Esophagus squamous epithelium (tissue), 5 donors: ENCODE measurements around the gene THOC1. TPM values are rescaled to one million over a fixed set of nuclear protein-coding genes. Genes with fewer than 3 reads are reported as not detected.

Experiments
- DNase-seq: peaks from one replicate; lab custom pipeline; 2025; lab: John Stamatoyannopoulos, UW
- H3K27ac ChIP-seq, 4 donors: fragments of 200-600 bp; sonication (generic); one replicate each; pipeline ENCODE4 v1.5.1; 2016 to 2019; ENCODE audit warnings: mild to moderate bottlenecking in 1 of 4
- H3K27me3 ChIP-seq, 4 donors: fragments of 200-600 bp; sonication (generic); 1 replicate in 3 of 4; 2 replicates in 1 of 4; pipeline versions ENCODE4 v1.5.1 to v1.6.0; 2017 to 2021; ENCODE audit warnings: antibody characterized with exemption in 1 of 4
- H3K36me3 ChIP-seq, 3 donors: fragments of 200-600 bp; sonication (generic); one replicate each; pipeline ENCODE4 v1.5.1; 2016 to 2019
- H3K4me1 ChIP-seq, 3 donors: fragments of 200-600 bp; sonication (generic); one replicate each; pipeline ENCODE4 v1.5.1; 2017 to 2019
- H3K4me3 ChIP-seq, 4 donors: fragments of 200-600 bp; sonication (generic); 1 replicate in 3 of 4; 2 replicates in 1 of 4; pipeline ENCODE4 v1.5.1; 2016 to 2019; ENCODE audit warnings: mild to moderate bottlenecking in 2 of 4, moderate library complexity in 1 of 4
- H3K9me3 ChIP-seq, 3 donors: fragments of 200-600 bp; sonication (generic); one replicate each; pipeline ENCODE4 v1.5.1; 2016 to 2019
- CTCF ChIP-seq, 6 experiments: fragments of 450-650 bp in 4 of 6; fragments of 200-600 bp in 2 of 6; sonication (generic) in 2 of 6; IDR thresholded peaks; one replicate each; pipeline ENCODE4 v1.5.1; 2016 to 2019; ENCODE audit warnings: antibody characterized with exemption in 6 of 6, mild to moderate bottlenecking in 4 of 6, moderate library complexity in 4 of 6
- POLR2A ChIP-seq, 4 donors: fragments of 450-650 bp; IDR thresholded peaks; one replicate each; pipeline ENCODE4 v1.6.1; 2017; ENCODE audit warnings: antibody characterized with exemption in 4 of 4, mild to moderate bottlenecking in 4 of 4, moderate library complexity in 3 of 4
- WGBS, 2 donors: methylation state at CpG; one replicate each; pipeline ENCODE4 v1.1.5; 2018; 5-methylcytosine and 5-hydroxymethylcytosine counted together
- intact Hi-C: fragments of 100-400 bp; cut with DNase I; formaldehyde crosslinking; loops from one replicate; pipeline ENCODE4 v1.15.0; 2022
- total RNA-seq, 4 donors: library from RNA; depleted of rRNA; stranded (reverse); fragments of >200 nt; gene quantifications; one replicate each; pipeline ENCODE4 v1.1.0, GENCODE V29; 2016
- donor health status: DM: yes; HTN: yes; CAD: no.

Gene THOC1
- total RNA-seq, 4 donors from 2014 or later = 17.6 to 59.7 (median 30.1) TPM

- no peak for TF ChIP-seq CTCF (IDR thresholded peaks at IDR 0.05)
- TF ChIP-seq POLR2A (IDR thresholded peaks at IDR 0.05) = no peak
- H3K36me3 ChIP-seq = peaks cover 0 to 29% (median 0%) of the 10 kb centered on the region in 3 donors
- 91 to 95% methylated on average over 5 of the region's 5 CpGs for WGBS, 2 donors
- no peaks in the 10 kb centered on the region for H3K9me3 ChIP-seq
- no peak for DNase-seq
- H3K27me3 ChIP-seq = no peaks in the 10 kb centered on the region
- H3K27ac ChIP-seq = no peak overlapping the region
- intact Hi-C loops = no loop called here
- H3K4me1 ChIP-seq = peaks cover 0 to under 1% (median 0%) of the 10 kb centered on the region in 3 donors
- no peak overlapping the region for H3K4me3 ChIP-seq
Observed at GRCh38 chr18:189254-189653, 78.6 kb downstream of the THOC1 start.

- WGBS, 2 donors = 80 to 88% methylated on average over 1 of the region's 1 CpG
Observed at GRCh38 chr18:183769-184168, 84.1 kb downstream of the THOC1 start.

GRCh38 chr18:181711-182110 is 86.1 kb downstream of the THOC1 start:
- TF ChIP-seq POLR2A (IDR thresholded peaks at IDR 0.05) (no peak), CTCF (IDR thresholded peaks at IDR 0.05) (no peak)
- no peak overlapping the region for H3K27ac ChIP-seq
- H3K36me3 ChIP-seq = peaks cover 0 to 60% (median 6%) of the 10 kb centered on the region in 3 donors
- H3K4me1 ChIP-seq = peaks cover 0 to 8% (median 0%) of the 10 kb centered on the region in 3 donors
- no peak for DNase-seq
- intact Hi-C loops = no loop called here
- no peaks in the 10 kb centered on the region for H3K9me3 ChIP-seq
- H3K27me3 ChIP-seq = no peaks in the 10 kb centered on the region
- H3K4me3 ChIP-seq = no peak overlapping the region

More at GRCh38 chr18:183769-184168, 84.1 kb downstream of the THOC1 start:
- TF ChIP-seq POLR2A (IDR thresholded peaks at IDR 0.05) (no peak), CTCF (IDR thresholded peaks at IDR 0.05) (no peak)
- Histone ChIP-seq H3K27ac (no peak overlapping the region), H3K4me3 (no peak overlapping the region), H3K4me1 (peaks cover 0 to 8% (median 0%) of the 10 kb centered on the region in 3 donors), H3K27me3 (no peaks in the 10 kb centered on the region), H3K36me3 (peaks cover 0 to 60% (median 6%) of the 10 kb centered on the region in 3 donors), H3K9me3 (no peaks in the 10 kb centered on the region)
- DNase-seq = no peak
- intact Hi-C loops = no loop called here

- TF ChIP-seq CTCF (IDR thresholded peaks at IDR 0.05) = no peak
- TF ChIP-seq POLR2A (IDR thresholded peaks at IDR 0.05) = no peak
- DNase-seq = no peak
- Histone ChIP-seq H3K4me1 (peaks cover 0 to 8% (median 0%) of the 10 kb centered on the region in 3 donors), H3K27me3 (no peaks in the 10 kb centered on the region), H3K9me3 (no peaks in the 10 kb centered on the region), H3K36me3 (peaks cover 0 to 42% (median 6%) of the 10 kb centered on the region in 3 donors), H3K4me3 (no peak overlapping the region), H3K27ac (no peak overlapping the region)
- intact Hi-C loops = no loop called here
- 68 to 88% methylated on average over 5 of the region's 5 CpGs for WGBS, 2 donors
Observed at GRCh38 chr18:179499-179898, 88.3 kb downstream of the THOC1 start.

- Histone ChIP-seq H3K27ac (no peak overlapping the region), H3K4me3 (no peak overlapping the region), H3K27me3 (no peaks in the 10 kb centered on the region), H3K36me3 (peaks cover 0 to 73% (median 2%) of the 10 kb centered on the region in 3 donors), H3K9me3 (no peaks in the 10 kb centered on the region), H3K4me1 (no peaks in the 10 kb centered on the region)
- TF ChIP-seq POLR2A (IDR thresholded peaks at IDR 0.05) (no peak), CTCF (IDR thresholded peaks at IDR 0.05) (no peak)
- 87% methylated on average over 5 of the region's 5 CpGs for WGBS, 2 donors
- intact Hi-C loops = no loop called here
- no peak for DNase-seq
Observed at GRCh38 chr18:172361-172760, 95.5 kb downstream of the THOC1 start.

Other genes starting within 250 kb of the THOC1 start
- 1 to 10 TPM in 1 of 4 donors, under 1 TPM in 1, not detected in 2; 0.40 to 5.8 TPM for gene TUBB8B, start 218.4 kb downstream of the THOC1 start, total RNA-seq
- gene USP14, start 109.5 kb downstream of the THOC1 start, total RNA-seq = 10 to 100 TPM; 31.1 to 40.1 (median 36.0) TPM
- gene COLEC12, start 232.7 kb upstream of the THOC1 start, total RNA-seq = 10 to 100 TPM in 1 of 4 donors, 1 to 10 TPM in 3; 1.4 to 12.2 (median 4.0) TPM